ENCODE measurements around the gene ENTR1.
"Not testable (repeated sequence)": the region's sequence is repeated elsewhere in the genome, so short reads cannot be mapped to it uniquely, and the experiment has no call there.

The ENTR1 gene

DNA sequence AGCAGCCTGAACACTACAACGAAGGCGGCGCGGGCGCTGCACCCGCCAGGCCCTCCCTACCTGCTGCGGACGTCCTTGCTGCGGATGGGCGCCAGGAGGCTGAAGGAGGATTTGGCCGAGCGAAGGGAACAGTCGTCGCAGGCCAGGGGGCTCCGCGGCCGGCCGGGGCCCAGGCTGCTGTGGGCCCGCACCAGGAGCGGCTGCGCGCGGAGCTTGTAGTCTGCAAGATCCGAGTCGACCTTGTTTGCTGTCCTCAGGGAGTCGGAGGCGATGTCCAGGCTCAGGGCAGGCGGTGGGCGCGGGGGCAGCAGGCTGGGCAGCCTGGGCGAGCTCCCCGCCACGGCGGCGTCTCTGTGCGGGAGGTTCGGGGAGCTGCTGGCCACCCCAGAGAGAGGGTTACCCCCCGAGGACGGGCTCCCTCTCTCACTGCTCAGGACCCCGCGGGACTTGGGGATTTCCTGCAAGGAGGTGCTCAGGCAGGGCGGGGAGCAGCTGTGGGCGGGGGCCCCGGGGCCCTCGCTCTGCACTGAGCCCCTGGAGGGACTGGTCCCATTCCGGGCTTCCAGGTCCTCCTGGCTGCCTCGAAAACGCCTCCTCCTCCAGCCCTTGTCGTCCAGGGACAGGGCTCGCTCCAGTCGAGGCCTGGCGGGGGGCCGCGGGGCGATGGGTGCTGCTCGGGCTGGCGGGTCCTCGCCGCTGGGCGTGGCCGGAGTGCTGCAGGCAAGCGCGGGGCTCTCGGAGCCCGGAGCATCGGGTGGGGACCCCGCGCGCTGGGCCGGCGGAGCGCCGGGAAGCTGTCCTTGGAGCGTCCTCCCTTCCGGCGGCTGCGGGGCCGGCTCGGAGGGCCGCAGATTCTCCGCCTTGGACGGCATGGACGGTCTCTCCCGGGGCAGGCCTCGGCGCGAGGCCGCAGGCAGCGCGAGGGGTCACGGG lies 28.4 kb upstream of the ENTR1 start:
- peak; percentile 67 for DNase-seq (ENCODE audit: low spot score)

DNA sequence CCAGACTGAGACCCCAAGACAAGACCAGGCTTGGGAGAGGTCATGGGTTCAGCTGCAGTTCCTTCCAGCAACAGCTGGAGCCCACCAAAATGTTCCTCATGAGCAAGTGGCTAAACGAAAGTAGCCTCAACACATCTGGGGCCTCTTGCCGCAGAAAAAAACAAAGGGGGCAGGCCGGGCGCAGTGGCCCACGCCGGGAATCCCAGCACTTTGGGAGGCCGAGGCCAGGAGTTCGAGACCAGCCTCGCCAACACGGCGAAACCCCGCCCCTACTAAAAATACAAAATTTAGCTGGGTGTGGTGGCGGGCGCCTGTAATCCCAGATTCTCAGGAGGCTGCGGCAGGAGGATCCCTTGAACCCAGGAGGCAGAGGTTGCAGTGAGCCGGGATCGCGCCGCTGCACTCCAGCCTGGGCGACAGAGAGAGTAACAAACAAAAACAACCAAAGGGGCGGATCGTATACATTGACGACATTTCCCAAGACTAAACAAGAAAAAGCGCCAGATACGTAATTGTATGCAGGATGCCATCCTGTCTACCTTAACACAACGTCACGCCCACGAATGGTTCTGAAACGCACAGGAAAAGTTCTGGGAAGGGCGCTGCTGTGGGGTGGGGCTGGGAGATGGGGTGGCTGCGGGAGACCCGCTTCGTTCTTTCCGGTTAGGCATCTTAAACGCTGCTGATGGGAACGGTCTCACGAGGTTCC lies 27.6 kb upstream of the ENTR1 start:
- DNase-seq (ENCODE audit: low spot score) = no peak

DNA sequence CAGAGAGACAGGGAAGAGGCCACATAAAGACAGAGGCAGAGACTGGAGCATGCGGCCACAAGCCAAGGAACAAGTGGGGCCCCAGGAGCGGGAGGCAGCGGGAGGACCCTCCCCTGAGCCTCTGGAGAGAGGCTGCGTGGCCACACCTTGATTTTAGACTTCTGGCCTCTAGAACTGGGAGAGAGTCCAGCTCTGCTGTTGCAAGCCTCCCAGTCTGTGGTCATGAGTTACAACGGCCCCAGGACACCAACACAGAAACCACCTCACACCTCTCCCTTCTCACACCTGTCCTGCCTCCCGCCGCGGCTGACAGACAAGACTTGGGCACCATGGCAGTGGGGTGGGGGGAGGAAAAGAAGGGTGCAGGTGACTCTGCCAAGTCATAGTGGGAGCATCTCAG lies 27.0 kb upstream of the ENTR1 start:
- DNase-seq (ENCODE audit: low spot score) = no peak

DNA sequence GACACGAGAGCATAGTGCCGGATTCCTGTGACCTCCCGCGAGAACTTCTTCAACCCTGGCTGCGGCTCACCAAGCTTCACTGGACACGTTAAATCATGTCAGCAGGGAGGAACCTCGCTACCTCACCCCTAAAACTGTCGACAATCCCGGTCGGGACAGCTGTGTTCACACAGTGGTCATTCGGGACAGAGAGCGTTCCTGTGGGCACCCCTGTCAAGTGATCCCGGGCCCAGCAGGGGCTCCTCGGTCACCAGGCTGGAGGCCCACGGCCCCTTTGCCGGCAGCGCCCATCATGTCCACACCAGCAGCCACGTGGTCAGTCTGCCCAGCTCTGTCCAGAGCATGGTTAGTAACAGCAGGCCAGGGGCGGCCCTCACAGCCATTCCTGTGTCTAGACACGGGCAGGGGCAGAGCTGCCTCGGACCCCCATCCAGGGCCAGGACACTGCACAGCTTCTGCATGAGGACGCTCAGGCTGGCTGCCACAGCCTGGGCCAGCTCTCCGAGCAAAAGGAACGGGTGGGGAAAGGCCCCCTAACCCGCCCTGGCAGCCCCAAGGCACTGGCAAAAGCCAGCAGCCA lies 25.7 kb upstream of the ENTR1 start:
- DNase-seq (ENCODE audit: low spot score) = no peak

DNA sequence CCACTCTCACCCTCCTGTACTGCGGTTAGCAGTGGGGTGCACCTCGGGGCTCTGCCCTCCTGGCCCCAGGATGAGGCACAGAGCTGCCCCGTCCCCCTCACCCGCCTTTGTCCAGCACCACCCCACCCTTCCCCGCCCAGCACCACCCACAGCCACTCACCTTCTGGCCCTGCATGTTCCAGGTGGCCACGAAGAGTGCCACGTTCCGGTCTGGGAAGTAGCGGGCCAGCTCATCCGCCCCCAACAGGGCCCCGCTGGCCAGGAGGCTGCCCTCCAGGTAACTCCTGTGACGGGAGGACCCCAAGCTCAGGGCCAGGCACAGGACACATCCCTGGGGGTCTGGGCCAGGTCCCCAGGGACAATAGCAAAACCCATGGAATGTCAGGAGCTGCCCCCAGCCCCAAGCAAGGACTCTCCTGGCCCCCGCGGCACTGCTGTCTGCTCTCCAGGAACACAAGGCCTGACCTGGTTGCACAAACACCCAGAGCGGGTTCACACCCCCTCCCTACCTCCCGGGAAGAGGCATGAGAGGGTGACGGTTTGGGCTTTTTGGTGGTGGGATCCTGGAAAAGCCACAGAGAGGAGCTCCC lies 24.3 kb upstream of the ENTR1 start:
- DNase-seq (ENCODE audit: low spot score) = no peak

DNA sequence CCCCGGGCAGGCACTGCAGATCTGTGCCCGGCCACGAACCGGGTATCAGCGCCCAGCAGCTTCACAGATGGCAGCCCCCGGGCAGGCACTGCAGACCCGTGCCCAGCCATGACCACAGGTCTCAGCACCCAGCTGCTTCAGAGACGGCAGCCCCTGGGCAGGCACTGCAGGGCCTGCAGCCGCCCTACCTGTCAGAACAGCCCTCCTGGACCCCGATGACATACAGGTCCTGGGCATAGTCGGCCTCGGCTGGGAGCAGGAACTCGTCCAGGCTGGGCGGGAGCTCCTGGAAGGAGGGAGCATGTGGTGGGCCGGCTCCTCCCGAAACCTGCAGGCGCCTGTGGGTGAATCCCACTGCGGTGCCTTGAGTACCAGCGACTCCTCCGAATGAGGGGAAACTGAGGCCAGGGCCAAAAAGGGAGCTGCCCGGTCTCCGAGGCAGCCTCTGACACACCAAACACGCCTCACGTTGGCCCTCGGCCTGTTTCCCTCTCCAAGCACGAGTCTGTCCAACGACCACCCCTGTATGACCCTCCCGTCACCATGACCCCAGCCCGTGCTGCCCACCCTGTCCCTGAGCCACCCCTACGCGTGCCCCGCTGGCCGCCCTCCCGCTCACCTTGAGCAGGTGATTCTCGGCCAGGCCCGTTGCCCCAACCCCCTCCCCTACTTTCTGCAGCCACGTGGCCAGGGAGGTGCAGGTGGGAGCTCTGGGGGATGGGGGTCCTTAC lies 23.6 kb upstream of the ENTR1 start:
- no peak for DNase-seq (ENCODE audit: low spot score)

DNA sequence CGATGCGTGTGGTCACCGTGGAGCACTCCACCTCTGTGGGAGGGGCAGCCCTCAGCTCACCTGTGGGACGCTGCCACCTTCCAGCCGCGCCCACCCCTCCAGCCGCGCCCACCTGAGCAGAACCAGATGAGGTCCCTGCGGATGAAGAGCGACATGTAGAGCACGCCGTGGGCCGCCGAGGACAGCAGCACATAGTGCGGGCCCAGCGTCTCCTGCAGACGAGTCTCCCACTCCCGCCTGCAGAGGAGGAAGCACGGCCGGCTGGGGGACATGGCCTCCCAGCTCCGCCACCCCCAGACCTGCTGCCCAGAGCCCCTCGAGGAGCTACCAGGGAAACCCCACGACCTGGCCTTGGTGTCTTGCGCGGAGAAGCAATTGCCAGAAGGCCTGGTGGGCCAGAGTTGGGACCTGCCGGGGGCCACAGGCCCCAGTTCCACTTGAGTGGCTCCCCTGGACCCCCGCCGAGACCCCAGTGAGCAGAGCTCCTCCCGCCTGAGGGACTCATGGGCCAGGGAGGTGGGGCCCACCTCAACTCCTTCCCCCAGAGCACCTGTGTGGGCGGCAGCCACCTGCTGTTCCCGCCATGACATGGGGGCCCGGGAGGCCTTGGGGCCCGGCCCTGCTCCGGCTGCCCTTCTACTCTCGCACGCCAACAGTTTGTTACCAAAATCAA lies 22.8 kb upstream of the ENTR1 start:
- no peak for DNase-seq (ENCODE audit: low spot score)

DNA sequence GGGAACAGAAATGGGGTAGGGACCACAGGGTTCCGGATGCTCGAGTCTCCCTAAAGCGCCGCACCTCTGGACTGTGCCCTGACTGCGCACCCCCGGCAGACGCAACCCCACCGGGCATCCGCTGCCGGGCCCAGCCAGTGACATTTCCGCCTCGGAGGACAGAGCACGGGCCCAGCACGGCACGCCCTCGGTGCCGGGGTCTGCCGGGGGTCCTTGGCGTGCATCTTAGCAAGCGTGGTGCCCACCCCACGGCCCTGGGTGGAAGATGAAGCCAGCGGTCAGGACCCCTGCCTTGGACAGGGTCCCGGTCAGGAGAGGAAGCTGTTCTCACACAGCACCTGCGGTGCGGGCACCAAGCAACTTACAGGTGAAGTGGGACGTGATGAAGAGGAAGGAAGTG lies 22.2 kb upstream of the ENTR1 start:
- no peak for DNase-seq (ENCODE audit: low spot score)

DNA sequence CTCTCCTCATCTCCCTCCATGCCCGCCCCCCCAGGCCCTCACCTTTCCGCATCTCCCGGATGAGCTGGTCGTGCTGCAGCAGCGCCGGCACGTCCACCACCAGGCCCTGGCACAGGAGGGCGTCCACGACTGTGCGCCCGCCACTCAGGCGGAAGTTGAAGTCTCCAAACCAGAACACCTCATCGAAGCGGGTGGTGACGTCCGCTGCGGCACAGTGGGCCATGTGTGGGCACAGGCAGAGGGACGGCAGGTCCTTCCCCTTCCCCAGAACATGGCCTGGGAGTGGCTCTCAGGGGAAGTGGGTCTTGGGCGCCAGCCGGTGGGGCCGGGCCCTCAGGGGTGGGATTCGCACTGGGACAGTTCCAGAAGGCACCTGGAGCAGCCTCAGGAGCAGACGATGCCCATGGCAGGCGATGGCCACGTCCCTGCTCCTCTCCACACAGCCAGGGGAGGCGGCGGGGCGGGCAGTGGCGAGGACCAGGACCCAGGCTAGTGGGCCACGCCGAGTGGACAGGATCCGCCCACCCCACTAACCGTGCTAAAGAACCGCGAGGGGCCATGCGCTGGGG lies 21.5 kb upstream of the ENTR1 start:
- DNase-seq (ENCODE audit: low spot score) = no peak

DNA sequence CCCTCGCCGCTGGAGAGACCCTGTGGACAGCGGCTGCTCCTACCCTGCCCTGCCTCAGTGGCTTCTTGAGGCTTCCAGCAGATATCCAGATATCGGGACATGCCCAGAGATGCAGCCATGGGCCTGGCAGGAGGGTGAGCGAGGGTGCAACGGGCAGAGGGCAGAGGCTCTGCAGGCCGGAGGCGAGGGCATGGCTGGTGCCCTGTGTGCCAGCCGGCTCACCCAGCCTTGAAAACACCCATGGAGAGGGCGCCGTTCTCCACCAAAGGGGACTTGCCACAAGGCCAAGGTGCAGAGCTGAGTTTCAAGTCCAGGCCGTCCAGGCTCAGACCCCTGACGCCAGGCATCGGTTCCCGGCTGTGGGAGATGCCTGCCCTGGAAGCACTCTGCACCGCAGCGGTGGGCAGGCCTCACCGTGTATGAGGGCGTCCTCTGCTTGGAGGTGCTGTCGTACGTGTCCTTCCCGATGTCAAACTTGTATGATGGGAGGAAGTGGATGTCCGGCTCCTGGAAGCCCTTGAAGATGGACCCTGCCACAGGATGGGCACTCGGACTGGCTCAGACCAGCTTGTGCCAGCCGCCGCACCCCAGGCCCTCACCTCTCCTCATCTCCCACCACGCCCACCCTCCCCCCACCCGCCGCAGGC lies 20.3 kb upstream of the ENTR1 start:
- no peak for DNase-seq (ENCODE audit: low spot score)

DNA sequence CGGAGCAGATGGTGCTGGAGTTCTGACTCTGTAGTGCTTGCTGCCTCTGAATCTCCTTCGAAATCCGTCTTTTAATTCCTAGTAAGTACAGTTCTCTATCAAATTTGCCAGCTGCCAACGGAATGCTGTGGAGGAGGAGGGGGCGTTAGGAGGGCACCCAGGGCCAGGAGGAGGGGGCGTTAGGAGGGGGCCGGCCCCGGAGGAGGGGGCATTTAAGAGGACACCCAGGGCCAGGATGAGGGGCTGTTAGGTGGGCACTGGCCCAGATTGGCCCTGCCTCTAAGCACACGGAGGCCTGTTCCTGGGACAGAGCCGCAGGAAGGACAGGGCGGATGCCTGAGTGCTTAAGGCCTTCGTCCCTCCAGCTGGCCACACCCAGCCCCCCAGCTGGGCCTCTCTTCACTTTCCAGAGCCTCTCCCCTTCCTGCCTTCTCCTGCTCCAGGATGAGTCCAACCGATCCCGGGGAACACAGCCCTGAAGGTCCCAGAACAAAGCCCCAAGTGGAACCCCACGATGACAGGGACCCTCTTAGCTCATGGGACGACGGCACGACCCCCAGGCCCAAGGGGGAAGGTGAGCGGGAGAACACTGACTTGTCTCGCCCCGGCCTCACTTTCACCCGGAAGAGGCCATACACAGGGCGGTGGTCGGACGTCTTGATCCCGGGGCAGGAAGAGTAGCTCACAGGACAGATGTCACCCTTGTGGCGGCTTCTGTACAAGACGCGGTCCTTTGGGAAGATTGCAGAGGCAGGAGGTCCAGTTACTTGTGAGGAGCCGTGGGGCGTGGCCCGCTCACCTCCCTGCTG lies 19.5 kb upstream of the ENTR1 start:
- no peak for DNase-seq (ENCODE audit: low spot score)

DNA sequence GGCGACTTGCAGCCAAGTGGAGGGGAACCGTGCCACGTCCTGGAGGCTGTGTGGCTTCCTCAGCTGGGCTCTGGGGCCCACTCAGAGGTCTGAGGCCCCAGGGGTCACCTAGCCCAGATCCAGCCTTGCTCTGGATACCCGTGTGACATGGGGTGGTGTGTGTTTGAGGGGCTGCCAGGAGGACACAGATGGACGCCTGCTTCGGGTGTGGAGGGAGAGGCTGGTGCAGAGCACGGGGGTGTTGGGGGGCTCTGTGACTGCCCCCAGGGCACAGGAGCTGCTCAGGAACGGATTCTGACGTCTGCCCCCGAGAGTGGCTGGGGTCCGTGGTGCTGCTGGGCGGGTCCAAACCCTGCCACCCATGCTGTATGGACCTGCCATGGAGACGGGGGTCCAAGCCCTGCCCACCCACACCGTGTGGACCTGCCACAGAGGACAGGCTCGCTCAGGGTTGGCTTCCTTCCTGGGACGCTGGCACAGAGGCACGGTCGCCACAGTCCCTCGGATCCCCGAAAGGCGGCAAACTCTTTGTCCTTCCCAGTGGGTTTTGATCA lies 18.7 kb upstream of the ENTR1 start:
- DNase-seq (ENCODE audit: low spot score) = no peak

DNA sequence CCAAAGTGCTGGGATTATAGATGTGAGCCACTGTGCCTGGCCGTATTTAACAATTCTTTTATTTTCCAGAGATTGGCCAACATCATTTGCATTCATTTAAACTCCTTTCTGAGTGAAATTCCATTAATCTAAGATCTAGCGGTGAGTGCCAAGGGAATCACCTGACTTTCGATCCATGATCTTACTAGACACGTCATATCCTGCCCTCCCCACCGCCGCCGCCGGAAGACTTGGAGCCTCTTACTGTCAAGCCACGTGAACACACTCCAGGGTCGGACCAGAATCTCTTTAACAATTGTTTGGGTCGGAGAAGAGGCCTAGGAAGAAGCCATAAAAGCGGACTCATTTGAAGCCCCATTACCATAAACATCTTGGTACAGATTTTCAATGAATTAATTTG lies 16.4 kb upstream of the ENTR1 start:
- no peak for DNase-seq (ENCODE audit: low spot score)

DNA sequence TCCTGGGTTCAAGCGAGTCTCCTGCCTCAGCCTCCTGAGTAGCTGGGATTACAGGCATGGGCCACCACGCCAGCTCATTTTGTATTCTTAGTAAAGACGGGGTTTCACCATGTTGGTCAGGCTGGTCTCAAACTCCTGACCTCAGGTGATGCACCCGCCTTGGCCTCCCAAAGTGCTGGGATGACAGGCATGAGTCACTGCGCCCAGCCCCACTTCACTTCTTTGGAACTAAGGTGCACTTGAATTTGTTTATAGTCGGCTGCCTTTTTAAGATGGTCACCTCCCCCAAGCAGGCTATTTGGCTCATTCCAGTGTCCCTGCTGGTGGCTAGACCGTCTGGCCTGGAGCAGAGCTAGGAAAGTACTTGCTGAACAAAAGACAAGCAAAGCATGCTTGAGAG lies 15.0 kb upstream of the ENTR1 start:
- DNase-seq (ENCODE audit: low spot score) = not testable (repeated sequence)

DNA sequence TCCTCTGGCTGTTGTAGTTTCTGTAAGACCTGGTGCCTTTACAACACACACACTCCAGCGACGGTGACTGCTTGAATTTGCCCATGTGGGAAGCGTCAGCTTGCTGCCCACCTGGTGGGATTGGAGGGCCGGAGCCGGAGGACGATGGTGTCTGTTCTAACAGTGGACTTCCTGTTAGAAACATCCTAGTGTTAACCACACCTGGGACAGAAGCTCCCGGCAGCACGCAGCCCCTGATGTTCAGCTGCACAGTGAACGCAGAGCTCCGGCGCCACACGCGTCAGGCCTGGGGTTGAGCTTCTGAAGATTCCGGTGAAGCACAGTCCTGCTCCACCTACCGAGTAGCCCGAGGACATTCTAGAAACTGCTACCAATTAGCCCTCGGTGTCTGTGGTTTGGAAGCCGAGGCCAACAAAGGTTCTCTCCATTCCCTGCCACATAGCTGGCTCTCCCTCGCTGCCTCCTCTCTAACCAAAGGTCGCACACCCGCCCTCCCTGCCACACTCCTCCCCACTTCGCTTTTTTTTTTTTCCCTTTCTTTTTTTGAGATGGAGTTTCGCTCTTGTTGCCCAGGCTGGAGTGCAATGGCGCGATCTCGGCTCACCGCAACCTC lies 14.4 kb upstream of the ENTR1 start:
- DNase-seq (ENCODE audit: low spot score) = no peak

DNA sequence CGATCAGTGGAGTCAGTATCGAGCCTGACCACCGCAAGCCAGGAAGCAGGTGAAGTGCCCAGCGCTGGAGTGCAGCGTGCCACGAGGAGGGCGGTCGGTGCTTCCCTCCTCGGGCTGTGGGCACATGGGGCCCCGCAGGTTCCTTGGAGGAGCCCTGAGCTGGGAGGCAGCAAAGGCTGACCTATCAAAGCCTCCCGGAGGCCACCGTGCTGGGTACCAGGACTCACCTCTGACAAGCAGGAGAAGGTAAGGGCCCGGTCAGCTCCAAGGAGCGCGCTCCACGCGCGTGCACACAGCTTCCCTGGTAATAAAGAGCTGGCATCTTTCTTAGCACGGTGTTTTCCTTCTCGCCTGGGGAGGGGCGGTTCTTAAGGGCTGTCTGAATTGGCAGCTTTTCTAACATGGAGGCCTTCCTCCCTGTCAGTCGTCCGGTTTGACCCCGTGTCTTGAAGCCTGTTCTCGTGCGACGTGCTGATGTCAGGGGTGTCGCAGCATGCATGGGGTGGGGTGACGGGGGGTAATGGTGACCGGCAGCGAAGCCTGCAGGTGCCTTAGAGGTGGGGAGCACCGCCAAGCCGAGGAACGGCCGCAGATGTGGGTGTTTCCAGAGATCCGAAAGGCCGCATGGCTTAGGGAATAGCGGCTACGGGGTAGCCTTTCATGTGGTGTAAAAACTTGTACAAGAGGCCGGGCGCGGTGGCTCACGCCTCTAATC lies 13.2 kb upstream of the ENTR1 start:
- no peak for DNase-seq (ENCODE audit: low spot score)

DNA sequence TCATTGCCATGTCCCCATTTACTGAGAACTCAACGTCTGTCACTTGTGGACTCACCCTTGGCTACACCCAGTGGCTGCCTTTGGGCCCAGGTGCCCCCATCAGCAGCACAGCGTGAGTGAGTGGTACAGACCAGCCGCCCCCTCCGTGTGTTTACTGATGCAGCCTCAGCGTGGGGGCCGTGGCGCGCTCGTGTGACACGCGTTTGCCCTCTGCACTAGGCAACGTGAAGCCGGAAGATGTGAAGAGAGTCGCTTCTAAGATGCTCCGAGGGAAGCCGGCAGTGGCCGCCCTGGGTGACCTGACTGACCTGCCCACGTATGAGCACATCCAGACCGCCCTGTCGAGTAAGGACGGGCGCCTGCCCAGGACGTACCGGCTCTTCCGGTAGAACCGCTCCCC lies 12.5 kb upstream of the ENTR1 start:
- no peak for DNase-seq (ENCODE audit: low spot score)

DNA sequence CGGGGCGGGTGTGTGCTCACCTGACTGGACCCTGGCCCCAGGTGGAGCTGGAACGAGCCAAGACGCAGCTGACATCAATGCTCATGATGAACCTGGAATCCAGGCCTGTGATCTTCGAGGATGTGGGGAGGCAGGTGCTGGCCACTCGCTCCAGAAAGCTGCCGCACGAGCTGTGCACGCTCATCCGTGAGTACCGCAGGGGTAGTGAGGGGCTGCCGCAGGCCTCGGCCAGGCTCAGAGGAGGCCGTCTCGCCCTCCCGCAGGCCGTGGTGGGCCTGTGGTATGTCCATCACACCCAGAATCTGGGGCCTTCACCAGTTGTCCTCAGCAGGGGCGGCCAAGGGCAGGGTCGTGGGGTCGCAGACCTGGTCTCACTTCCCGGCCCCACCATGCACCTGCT lies 11.4 kb upstream of the ENTR1 start:
- DNase-seq (ENCODE audit: low spot score) = no peak

All from ecto neural progenitor cell (in vitro differentiated cells).